Heart right ventricle (tissue), 16 donors: Measurements from ENCODE around the gene TEX12. TPM values are rescaled to one million over a fixed set of nuclear protein-coding genes. Genes with fewer than 3 reads are reported as not detected.

Source experiments
- ATAC-seq, 8 donors: fragments of 200-7000 bp; cut with Tn5 transposase; one replicate each; pipeline ENCODE4 v1.9.1; 2020; ENCODE audit warnings: mild to moderate bottlenecking in 8 of 8, moderate library complexity in 8 of 8, moderate number of reproducible peaks in 1 of 8
- DNase-seq, 2 donors: peaks; one replicate each; pipeline ENCODE4 v3.0.0-alpha.2; 2020
- H3K27ac ChIP-seq, 10 donors: fragments of 200-600 bp; sonication (generic) in 2 of 10; one replicate each; pipeline versions ENCODE4 v1.5.0 to v1.8.0; 2020 to 2022; ENCODE audit warnings: mild to moderate bottlenecking in 3 of 10
- H3K27me3 ChIP-seq, 7 donors: fragments of 200-600 bp; one replicate each; pipeline ENCODE4 v1.8.0; 2021 to 2022; ENCODE audit warnings: mild to moderate bottlenecking in 2 of 7
- H3K36me3 ChIP-seq, 9 donors: fragments of 200-600 bp; sonication (generic) in 1 of 9; one replicate each; pipeline versions ENCODE4 v1.5.0 to v1.8.0; 2020 to 2022; ENCODE audit warnings: mild to moderate bottlenecking in 2 of 9
- H3K4me1 ChIP-seq, 9 donors: fragments of 200-600 bp; sonication (generic) in 1 of 9; one replicate each; pipeline versions ENCODE4 v1.5.0 to v1.8.0; 2020 to 2022; ENCODE audit warnings: mild to moderate bottlenecking in 4 of 9
- H3K4me3 ChIP-seq, 10 donors: fragments of 200-600 bp; sonication (generic) in 2 of 10; one replicate each; pipeline versions ENCODE4 v1.5.0 to v1.8.0; 2020 to 2022; ENCODE audit warnings: mild to moderate bottlenecking in 7 of 10, moderate library complexity in 2 of 10
- H3K9me3 ChIP-seq, 11 donors: fragments of 200-600 bp in 10 of 11; sonication (generic) in 2 of 11; one replicate each; pipeline versions ENCODE4 v1.5.0 to v1.8.0; 2013 to 2022; ENCODE audit warnings: mild to moderate bottlenecking in 2 of 11, control low read depth in 1 of 11, moderate library complexity in 1 of 11
- CTCF ChIP-seq, 9 donors: fragments of 200-600 bp; sonication (generic) in 2 of 9; IDR thresholded peaks; one replicate each; pipeline versions ENCODE4 v1.5.0 to v1.8.0; 2021 to 2022; ENCODE audit warnings: antibody characterized with exemption in 9 of 9, mild to moderate bottlenecking in 5 of 9, moderate library complexity in 1 of 9
- WGBS, 2 donors: extraction: QIAGEN DNeasy Blood & Tissue Kit; methylation state at CpG; one replicate each; pipeline ENCODE4 v1.1.7; 2013; ENCODE audit warnings: inconsistent platforms in 1 of 2; 5-methylcytosine and 5-hydroxymethylcytosine counted together
- intact Hi-C, 10 donors: fragments of 100-400 bp; cut with DNase I; formaldehyde crosslinking; loops; one replicate each; pipeline versions ENCODE4 v1.11.1 to v1.14.2; 2022
- polyA plus RNA-seq, 2 donors: library from polyadenylated mRNA; stranded (reverse); fragments of 200-250 nt; gene quantifications; one replicate each; pipeline ENCODE4 v1.2.3, GENCODE V29; 2013
- total RNA-seq, 10 donors: library from RNA; stranded (reverse); fragmentation: NEBNext Ultra II Directional in 3 of 10; extraction: Animal tissue kit (Norgen Biotek cat#: 25700) in 3 of 10; gene quantifications; one replicate each; pipeline versions ENCODE4 v1.2.1 to v1.2.4, GENCODE V29; 2021 to 2023
- donor health status: Arrhythmogenic right ventricular cardiomyopathy.
- donor health status: ischemic (EF 13 %, LVEDD 7.1; RV severe dilation, severe dysfunction).
- donor health status: healthy with polysubstance abuse.
- donor health status: DM: no; HTN: yes; CAD: no.
- donor health status: DM: no; HTN: no; CAD: no.
- donor health status: ischemic (EF 25% LVEDD 6.9; RV normal size, moderate dysfunction).
- donor health status: ischemic (EF 25% LVEDD 5.7; RV mildly dilated, moderate dysfunction).
- donor health status: healthy.
- donor health status: DM: yes; HTN: yes; CAD: no.
- donor health status: Ischemic cardiomyopathy.
- donor health status: ischemic (EF 35%, LVEDD 5.7; RV mildly dilated, moderate dysfunction).
- donor health status: nonischemic (EF 11% LVEDD 7.7; RV severe dilation, severe dysfunction).
- donor health status: DM: yes; HTN: yes; CAD: no.
- donor health status: PGD.
- donor health status: ischemic (EF 29% LVEDD 5.4; RV normal size, mild dysfunction).
- donor health status: nonischemic (EF 23%, LVEDD 6.1; RV moderate dilation, normal function).

The TEX12 gene
- total and polyA plus RNA-seq, 12 donors, result 0.06 to 1.6 (median 0.49) TPM; not detected in 9

DNA sequence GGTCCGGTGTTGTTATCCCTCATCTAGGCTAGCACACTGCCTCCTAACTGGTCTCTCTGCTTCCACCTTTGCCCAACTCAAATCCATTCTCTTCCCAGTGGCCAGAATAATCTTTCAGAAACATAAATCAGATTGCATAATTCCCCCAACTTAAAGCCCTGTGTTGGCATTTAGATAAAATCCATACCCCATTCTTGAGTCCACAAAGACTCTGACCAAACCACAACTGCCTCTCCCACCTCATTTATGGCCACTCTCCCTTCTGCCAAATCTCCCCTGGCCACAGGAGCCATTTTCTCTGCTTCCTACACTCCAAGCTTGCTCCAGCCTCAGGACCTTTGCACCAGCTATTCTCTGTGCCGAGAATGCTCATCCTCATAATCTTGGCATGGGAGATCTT is 40.1 kb upstream of the TEX12 start:
- ATAC-seq, result no peak
- no peaks in the 10 kb centered on the region for H3K27me3 ChIP-seq
- H3K27ac ChIP-seq, result no peak overlapping the region
- peaks cover 0 to 14% (median 0%) of the 10 kb centered on the region in 9 donors for H3K4me1 ChIP-seq
- intact Hi-C loops, result no loop called here
- 97 to 99% methylated on average over 2 of the region's 2 CpGs for WGBS, 2 donors
- no peak for TF ChIP-seq CTCF (IDR thresholded peaks at IDR 0.05)
- H3K36me3 ChIP-seq, result no peaks in the 10 kb centered on the region
- DNase-seq, result no peak
- no peaks in the 10 kb centered on the region for H3K9me3 ChIP-seq
- H3K4me3 ChIP-seq, result no peak overlapping the region

GRCh38 chr11:112128483-112129121 is 38.6 kb upstream of the TEX12 start:
- 66 to 68% methylated on average over 3 of the region's 3 CpGs for WGBS, 2 donors
- TF ChIP-seq CTCF (IDR thresholded peaks at IDR 0.05), result no peak
- DNase-seq, result peak in 1 of 2 donors; percentile 18

DNA sequence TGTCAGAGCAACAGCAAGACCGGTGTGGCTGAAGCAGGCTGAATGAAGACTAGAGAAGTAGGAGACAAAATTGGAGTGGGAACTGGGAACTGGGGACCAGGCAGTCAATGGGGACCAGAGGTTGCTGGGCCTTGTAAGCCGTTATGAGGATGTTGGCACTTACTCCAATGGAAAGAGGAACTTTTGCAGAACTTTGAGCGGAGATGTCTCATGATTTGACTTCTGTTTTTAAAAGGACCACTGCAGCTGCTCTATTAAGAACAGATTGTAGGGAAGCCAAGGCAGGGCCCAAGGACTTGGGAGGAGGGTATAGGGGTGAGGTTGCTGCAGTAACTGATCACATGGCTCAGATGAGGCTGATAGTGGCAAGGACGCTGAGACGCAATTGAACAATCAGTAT is 37.5 kb upstream of the TEX12 start:
- Histone ChIP-seq H3K36me3 (no peaks in the 10 kb centered on the region), H3K4me1 (peaks cover 0 to 14% (median 0%) of the 10 kb centered on the region in 9 donors), H3K27ac (no peak overlapping the region), H3K27me3 (no peaks in the 10 kb centered on the region), H3K4me3 (no peak overlapping the region), H3K9me3 (no peaks in the 10 kb centered on the region)
- DNase-seq, result peak in 1 of 2 donors; percentile 6
- intact Hi-C loops, result no loop called here
- TF ChIP-seq CTCF (IDR thresholded peaks at IDR 0.05), result no peak
- WGBS, 2 donors, result 87 to 91% methylated on average over 5 of the region's 5 CpGs
- ATAC-seq, result peak in 7 of 8 donors; percentile 52 to 80 (median 64)

More at GRCh38 chr11:112128483-112129121, 38.6 kb upstream of the TEX12 start:
- peak overlapping the region in 1 of 10 donors; percentile 5 for H3K27ac ChIP-seq
- peaks cover 0 to 14% (median 0%) of the 10 kb centered on the region in 9 donors for H3K4me1 ChIP-seq
- H3K4me3 ChIP-seq, result no peak overlapping the region
- H3K36me3 ChIP-seq, result no peaks in the 10 kb centered on the region
- ATAC-seq, result peak in 1 of 8 donors; percentile 57
- H3K27me3 ChIP-seq, result no peaks in the 10 kb centered on the region
- H3K9me3 ChIP-seq, result no peaks in the 10 kb centered on the region
- intact Hi-C loops, result no loop called here

DNA sequence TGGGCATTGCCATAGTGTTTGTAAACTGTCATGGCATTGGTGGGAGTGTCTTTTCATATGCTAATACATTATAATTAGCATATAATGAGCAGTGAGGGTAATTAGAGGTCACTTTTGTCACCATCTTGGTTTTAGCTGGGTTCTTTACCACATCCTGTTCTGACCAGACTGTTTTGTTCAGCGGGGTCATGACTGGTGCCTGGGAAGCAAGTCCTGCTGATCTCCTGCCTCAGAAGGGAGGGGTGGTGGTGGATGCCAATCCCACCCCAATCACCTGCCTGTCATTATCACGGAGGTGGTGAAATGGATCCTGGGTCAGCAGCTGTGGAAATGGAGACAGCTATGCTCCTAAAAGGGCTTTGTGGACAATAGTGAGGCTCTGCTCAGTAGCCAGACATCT is 34.4 kb upstream of the TEX12 start:
- Histone ChIP-seq H3K27ac (no peak overlapping the region), H3K4me3 (no peak overlapping the region), H3K27me3 (no peaks in the 10 kb centered on the region), H3K36me3 (no peaks in the 10 kb centered on the region), H3K4me1 (peaks cover 0 to 14% (median 0%) of the 10 kb centered on the region in 9 donors), H3K9me3 (no peaks in the 10 kb centered on the region)
- intact Hi-C loops, result no loop called here
- no peak for ATAC-seq
- 80 to 81% methylated on average over 2 of the region's 2 CpGs for WGBS, 2 donors
- no peak for TF ChIP-seq CTCF (IDR thresholded peaks at IDR 0.05)
- no peak for DNase-seq
